ENCODE data around the gene ATXN1L. TPM values are rescaled to one million over a fixed set of nuclear protein-coding genes. Genes with fewer than 3 reads are reported as not detected.

ATXN1L gene
- total RNA-seq, 2 experiments from 2014 or later, result 14.6 to 15.1 TPM

DNA sequence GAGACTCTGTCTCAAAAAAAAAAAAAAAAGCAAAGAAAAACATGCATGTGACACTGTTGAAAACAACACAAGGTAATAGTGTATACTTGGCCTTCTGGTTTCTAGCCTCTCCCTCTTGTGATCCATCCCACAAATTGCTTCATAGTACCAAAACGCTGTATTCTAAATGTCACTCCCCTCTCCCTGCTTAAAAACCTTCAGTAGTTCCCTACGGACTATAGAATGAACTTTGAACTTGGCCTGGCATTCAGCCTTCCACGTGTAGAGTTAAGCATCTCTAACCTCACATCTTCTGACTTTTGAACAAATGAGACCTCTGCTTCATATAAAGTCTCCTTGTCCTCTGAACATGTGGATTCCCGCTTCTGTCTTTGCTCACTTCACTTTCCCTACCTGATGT lies 33.1 kb downstream of the ATXN1L start:
- Mint-ChIP-seq H3K27me3 (no peaks in the 10 kb centered on the region), H3K4me3 (no peak overlapping the region), H3K36me3 (peaks cover 1% of the 10 kb centered on the region), H3K4me1 (ENCODE audit: low read depth) (peaks cover 35% of the 10 kb centered on the region), H3K9me3 (no peaks in the 10 kb centered on the region), H3K27ac (no peak overlapping the region)
- CTCF ChIA-PET, result no interaction called here
- intact Hi-C loops (cut with micrococcal nuclease), result no loop called here
- DNase-seq, result no peak
- POLR2A ChIA-PET, result no interaction called here

GRCh38 chr16:71880176-71880575 lies 34.4 kb downstream of the ATXN1L start:
- Mint-ChIP-seq H3K4me1 (ENCODE audit: low read depth) (peaks cover 41% of the 10 kb centered on the region), H3K27ac (no peak overlapping the region), H3K27me3 (peaks cover 1% of the 10 kb centered on the region), H3K4me3 (no peak overlapping the region), H3K36me3 (peaks cover 1% of the 10 kb centered on the region), H3K9me3 (no peaks in the 10 kb centered on the region)
- DNase-seq, result no peak
- ChIA-PET CTCF (interaction anchor here (1.3 kb wide), 1 partner anchor 82 kb away, joined by 6 read pairs; no protein-coding TSS in a partner anchor), POLR2A (interaction anchor here (0.8 kb wide), 1 partner anchor 14 kb away, joined by 4 read pairs; no protein-coding TSS in a partner anchor)
- intact Hi-C loops (cut with micrococcal nuclease), result loop anchor here (2.0 to 10.0 kb wide), 4 partner anchors 15 to 315 kb away; partner anchors contain the start of genes DHODH and IST1

GRCh38 chr16:71882505-71883167 lies 36.9 kb downstream of the ATXN1L start:
- H3K27ac Mint-ChIP-seq, result peak overlapping the region; percentile 71
- H3K4me3 Mint-ChIP-seq, result peak overlapping the region; percentile 69
- peaks cover 1% of the 10 kb centered on the region for H3K27me3 Mint-ChIP-seq
- intact Hi-C loops (cut with micrococcal nuclease), result loop anchor here (1.0 to 10.0 kb wide), 9 partner anchors 26 to 318 kb away; partner anchors contain the start of genes DHODH and PHLPP2
- peaks cover 45% of the 10 kb centered on the region for H3K4me1 Mint-ChIP-seq (ENCODE audit: low read depth)
- DNase-seq, result peak; percentile 82
- no peaks in the 10 kb centered on the region for H3K9me3 Mint-ChIP-seq
- no peaks in the 10 kb centered on the region for H3K36me3 Mint-ChIP-seq
- CTCF ChIA-PET, result interaction anchor here (0.6 to 4.8 kb wide), 42 partner anchors 9 to 211 kb away, joined by 3 to 55 read pairs (median 5); partner anchors contain the start of genes AP1G1 and IST1
- POLR2A ChIA-PET, result interaction anchor here (0.8 to 3.4 kb wide), 10 partner anchors 10 to 159 kb away, joined by 3 to 38 read pairs (median 6); partner anchors contain the start of genes AP1G1 and IST1

GRCh38 chr16:71883168-71883848 lies 37.5 kb downstream of the ATXN1L start:
- ChIA-PET CTCF (interaction anchor here (0.8 to 4.8 kb wide), 34 partner anchors 8 to 211 kb away, joined by 3 to 55 read pairs (median 5); partner anchors contain the start of genes AP1G1 and IST1), POLR2A (interaction anchor here (0.6 to 3.4 kb wide), 10 partner anchors 11 to 160 kb away, joined by 3 to 38 read pairs (median 6); partner anchors contain the start of genes AP1G1 and IST1)
- Mint-ChIP-seq H3K4me1 (ENCODE audit: low read depth) (peaks cover 45% of the 10 kb centered on the region), H3K36me3 (no peaks in the 10 kb centered on the region), H3K9me3 (no peaks in the 10 kb centered on the region), H3K27ac (peak overlapping the region; percentile 71), H3K27me3 (peaks cover 1% of the 10 kb centered on the region), H3K4me3 (peak overlapping the region; percentile 69)
- DNase-seq, result peak; percentile 69
- intact Hi-C loops (cut with micrococcal nuclease), result loop anchor here (2.0 to 10.0 kb wide), 4 partner anchors 91 to 319 kb away; partner anchors contain the start of genes DHODH and PHLPP2

DNA sequence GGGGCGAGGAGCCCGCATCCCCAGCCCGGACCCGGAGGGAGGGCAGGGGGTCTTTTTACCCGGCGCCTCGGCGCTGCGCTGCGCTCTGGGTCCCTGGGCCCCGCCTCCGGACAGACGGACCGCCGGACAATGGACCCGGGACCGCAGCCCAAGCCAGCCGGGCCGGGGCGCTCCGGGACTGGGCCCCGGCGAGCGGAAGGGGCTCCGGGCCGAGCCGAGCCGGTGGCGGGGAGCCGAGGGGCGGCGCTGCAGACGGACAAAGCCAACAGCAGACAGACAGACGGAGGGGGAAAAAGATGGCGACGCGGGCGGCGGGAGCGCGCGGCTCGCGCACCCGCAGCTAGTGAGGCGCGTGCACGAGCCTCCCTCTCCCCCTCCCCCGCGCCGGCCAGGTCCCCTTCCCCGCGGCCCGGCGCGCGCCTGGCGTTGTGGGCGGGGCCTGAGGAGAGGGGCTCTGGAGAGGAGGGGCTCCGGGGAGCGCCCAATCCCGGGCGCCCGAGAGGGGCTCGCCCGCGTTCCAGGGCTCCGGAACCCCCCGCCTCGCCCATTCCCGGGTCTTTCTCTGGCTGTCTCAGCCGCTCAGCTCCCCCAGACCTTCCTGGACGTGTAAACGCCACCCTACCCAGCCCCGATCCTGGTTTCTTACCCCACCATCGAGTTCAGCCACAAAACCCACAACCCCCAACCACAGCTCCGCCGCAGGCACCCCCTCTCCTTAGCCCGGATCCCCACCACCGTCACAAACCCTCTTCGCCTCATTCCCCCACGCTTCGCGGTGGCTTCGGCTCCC lies 38.3 kb downstream of the ATXN1L start, which contains the start of gene ZNF821:
Gene ZNF821, minus strand, starts transcription at position 334 of the 790 bp plus-strand sequence. CDS start 4,236 bp downstream, outside the sequence.
- peaks cover 1% of the 10 kb centered on the region for H3K27me3 Mint-ChIP-seq
- ChIA-PET POLR2A (interaction anchor here (0.8 to 3.4 kb wide), 7 partner anchors 11 to 76 kb away, joined by 4 to 38 read pairs (median 6); partner anchors contain the start of genes AP1G1 and IST1), CTCF (interaction anchor here (0.8 to 4.8 kb wide), 15 partner anchors 8 to 123 kb away, joined by 3 to 55 read pairs (median 7); partner anchors contain the start of genes AP1G1 and IST1)
- peak within 1 kb of the TSS; percentile 90 for H3K27ac Mint-ChIP-seq
- H3K36me3 Mint-ChIP-seq, result no peaks in the 10 kb centered on the region
- no peaks in the 10 kb centered on the region for H3K9me3 Mint-ChIP-seq
- intact Hi-C loops (cut with micrococcal nuclease), result loop anchor here (1.0 to 10.0 kb wide), 5 partner anchors 11 to 319 kb away; partner anchors contain the start of genes DHODH, IST1 and PHLPP2
- peak; percentile 83 for DNase-seq
- peaks cover 45% of the 10 kb centered on the region for H3K4me1 Mint-ChIP-seq (ENCODE audit: low read depth)
- peak within 1 kb of the TSS; percentile 93 for H3K4me3 Mint-ChIP-seq

GRCh38 chr16:71885261-71885650 lies 39.5 kb downstream of the ATXN1L start:
- intact Hi-C loops (cut with micrococcal nuclease), result loop anchor here (10.0 kb wide), 1 partner anchor 320 kb away; no protein-coding TSS in a partner anchor
- Mint-ChIP-seq H3K4me3 (peak overlapping the region; percentile 93), H3K4me1 (ENCODE audit: low read depth) (peaks cover 38% of the 10 kb centered on the region), H3K27me3 (peaks cover 1% of the 10 kb centered on the region), H3K36me3 (no peaks in the 10 kb centered on the region), H3K9me3 (no peaks in the 10 kb centered on the region), H3K27ac (peak overlapping the region; percentile 43)
- CTCF ChIA-PET, result interaction anchor here (0.9 to 4.8 kb wide), 6 partner anchors 9 to 76 kb away, joined by 3 to 55 read pairs (median 4); partner anchors contain the start of gene IST1
- no peak for DNase-seq
- POLR2A ChIA-PET, result no interaction called here

DNA sequence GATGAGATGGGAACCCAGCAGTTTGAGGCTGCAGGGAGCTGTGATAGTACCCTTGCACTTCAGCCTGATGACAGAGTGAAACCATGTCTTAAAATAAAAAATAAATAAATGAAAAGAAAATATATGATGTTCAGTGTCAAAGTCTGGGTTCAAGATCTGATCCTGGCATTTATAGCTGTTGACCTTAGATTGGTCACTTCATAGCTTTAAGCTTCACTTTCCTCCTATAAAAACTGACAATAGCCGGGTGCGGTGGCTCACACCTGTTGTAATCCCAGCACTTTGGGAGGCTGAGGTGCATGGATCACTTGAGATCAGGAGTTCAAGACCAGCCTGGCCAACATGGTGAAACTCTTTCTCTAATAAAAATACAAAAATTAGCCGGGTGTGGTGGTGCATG lies 43.4 kb downstream of the ATXN1L start:
- POLR2A ChIA-PET, result no interaction called here
- Mint-ChIP-seq H3K9me3 (no peaks in the 10 kb centered on the region), H3K36me3 (no peaks in the 10 kb centered on the region), H3K27ac (no peak overlapping the region), H3K27me3 (peaks cover 1% of the 10 kb centered on the region), H3K4me3 (no peak overlapping the region), H3K4me1 (ENCODE audit: low read depth) (peaks cover 13% of the 10 kb centered on the region)
- CTCF ChIA-PET, result no interaction called here
- intact Hi-C loops (cut with micrococcal nuclease), result loop anchor here (10.0 kb wide), 1 partner anchor 324 kb away; no protein-coding TSS in a partner anchor
- no peak for DNase-seq

DNA sequence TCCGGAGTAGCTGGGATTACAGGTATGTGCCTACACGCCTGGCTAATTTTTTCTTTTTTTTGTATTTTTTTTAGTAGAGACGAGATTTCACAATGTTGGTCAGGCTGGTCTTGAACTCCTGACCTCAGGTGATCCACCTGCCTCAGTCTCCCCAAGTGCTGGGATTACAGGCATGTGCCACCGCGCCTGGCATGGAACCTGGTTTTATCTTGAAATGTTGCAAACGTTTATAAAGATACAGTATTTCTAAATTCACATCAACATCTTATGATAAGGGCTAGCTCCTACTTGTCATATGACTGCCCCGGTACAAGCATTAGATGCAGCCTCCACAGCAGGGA lies 48.1 kb downstream of the ATXN1L start:
- ChIA-PET CTCF (interaction anchor here (1.0 to 4.9 kb wide), 5 partner anchors 8 to 106 kb away, joined by 4 to 55 read pairs (median 5); partner anchors contain the start of genes AP1G1 and ZNF821), POLR2A (interaction anchor here (0.5 to 3.6 kb wide), 5 partner anchors 11 to 227 kb away, joined by 3 to 38 read pairs (median 3); partner anchors contain the start of genes AP1G1 and ZNF821)
- H3K4me1 Mint-ChIP-seq (ENCODE audit: low read depth), result peaks cover 18% of the 10 kb centered on the region
- DNase-seq, result no peak
- H3K27me3 Mint-ChIP-seq, result no peaks in the 10 kb centered on the region
- intact Hi-C loops (cut with micrococcal nuclease), result loop anchor here (2.0 kb wide), 1 partner anchor 13 kb away; no protein-coding TSS in a partner anchor
- peak overlapping the region; percentile 95 for H3K4me3 Mint-ChIP-seq
- H3K27ac Mint-ChIP-seq, result peak overlapping the region; percentile 97
- H3K36me3 Mint-ChIP-seq, result peaks cover 7% of the 10 kb centered on the region
- H3K9me3 Mint-ChIP-seq, result no peaks in the 10 kb centered on the region

- intact Hi-C loops (cut with micrococcal nuclease), result loop anchor here (2.0 kb wide), 1 partner anchor 14 kb away; no protein-coding TSS in a partner anchor
- Mint-ChIP-seq H3K27me3 (no peaks in the 10 kb centered on the region), H3K36me3 (peaks cover 7% of the 10 kb centered on the region), H3K27ac (peak overlapping the region; percentile 97), H3K4me1 (ENCODE audit: low read depth) (peaks cover 23% of the 10 kb centered on the region), H3K4me3 (peak overlapping the region; percentile 95), H3K9me3 (no peaks in the 10 kb centered on the region)
- peak; percentile 61 for DNase-seq
- ChIA-PET CTCF (interaction anchor here (1.0 to 4.9 kb wide), 5 partner anchors 9 to 107 kb away, joined by 4 to 55 read pairs (median 5); partner anchors contain the start of genes AP1G1 and ZNF821), POLR2A (interaction anchor here (0.6 to 3.6 kb wide), 6 partner anchors 11 to 199 kb away, joined by 3 to 38 read pairs (median 4); partner anchors contain the start of genes AP1G1, TXNL4B and ZNF821)
Observed at GRCh38 chr16:71894229-71894920, 48.6 kb downstream of the ATXN1L start.
